NCI-H128 (cell line): ENCODE measurements around the gene TMEM208.

Source experiments
- DNase-seq: peaks from one replicate; lab custom pipeline; 2025; ENCODE audit not compliant: unreplicated experiment; lab: John Stamatoyannopoulos, UW

Gene TMEM208

GRCh38 chr16:67207249-67208091 lies 19.5 kb upstream of the TMEM208 start:
- DNase-seq, result no peak

GRCh38 chr16:67208154-67208896 lies 18.6 kb upstream of the TMEM208 start:
- DNase-seq, result no peak

- DNase-seq, result no peak
These were observed 17.4 kb upstream of the TMEM208 start for GRCh38 chr16:67209565-67209964.

GRCh38 chr16:67210069-67210937 lies 16.6 kb upstream of the TMEM208 start:
- no peak for DNase-seq

DNA sequence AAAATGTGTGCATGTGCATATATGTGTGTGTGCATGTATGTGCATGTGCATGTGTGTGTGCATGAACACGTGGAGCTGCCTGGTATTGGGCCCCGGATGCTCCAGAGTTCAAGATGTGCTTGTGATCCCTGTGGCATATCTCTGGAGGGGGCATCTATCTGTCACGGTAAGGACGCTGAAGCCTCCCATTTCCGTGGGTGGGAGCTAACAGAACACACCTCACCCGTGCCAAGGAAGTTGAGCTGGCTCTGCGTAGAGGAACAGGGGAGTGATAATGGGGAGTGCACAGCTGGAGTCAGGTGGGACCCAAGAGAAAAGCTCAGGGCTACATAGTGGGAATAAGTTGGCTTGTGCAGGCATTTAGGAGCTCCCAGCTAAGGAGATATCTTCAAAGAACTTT lies 15.3 kb upstream of the TMEM208 start:
- no peak for DNase-seq

GRCh38 chr16:67212766-67213165 lies 14.2 kb upstream of the TMEM208 start:
- DNase-seq, result no peak

GRCh38 chr16:67213197-67214019 lies 13.5 kb upstream of the TMEM208 start:
- DNase-seq, result no peak

DNA sequence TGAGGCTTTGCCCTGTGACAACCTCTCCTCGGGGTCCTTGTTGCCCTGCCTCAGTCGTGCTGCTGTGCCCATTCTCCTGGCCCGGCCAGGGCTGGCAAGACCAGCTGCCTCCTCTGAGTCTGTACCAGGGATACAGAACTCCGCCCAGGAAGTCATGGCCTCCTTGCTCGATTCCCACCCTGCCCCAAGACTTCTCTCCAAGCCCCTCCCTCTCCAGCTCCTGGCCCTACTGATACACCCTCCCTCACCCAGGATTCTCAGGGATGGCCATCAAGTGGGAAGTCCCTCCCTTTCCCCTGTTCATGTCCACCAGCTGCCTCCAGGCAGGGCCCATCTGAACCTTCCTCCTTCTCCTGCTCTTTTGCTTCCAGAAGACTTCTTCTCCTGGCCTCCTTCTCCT lies 11.2 kb upstream of the TMEM208 start:
- no peak for DNase-seq

DNA sequence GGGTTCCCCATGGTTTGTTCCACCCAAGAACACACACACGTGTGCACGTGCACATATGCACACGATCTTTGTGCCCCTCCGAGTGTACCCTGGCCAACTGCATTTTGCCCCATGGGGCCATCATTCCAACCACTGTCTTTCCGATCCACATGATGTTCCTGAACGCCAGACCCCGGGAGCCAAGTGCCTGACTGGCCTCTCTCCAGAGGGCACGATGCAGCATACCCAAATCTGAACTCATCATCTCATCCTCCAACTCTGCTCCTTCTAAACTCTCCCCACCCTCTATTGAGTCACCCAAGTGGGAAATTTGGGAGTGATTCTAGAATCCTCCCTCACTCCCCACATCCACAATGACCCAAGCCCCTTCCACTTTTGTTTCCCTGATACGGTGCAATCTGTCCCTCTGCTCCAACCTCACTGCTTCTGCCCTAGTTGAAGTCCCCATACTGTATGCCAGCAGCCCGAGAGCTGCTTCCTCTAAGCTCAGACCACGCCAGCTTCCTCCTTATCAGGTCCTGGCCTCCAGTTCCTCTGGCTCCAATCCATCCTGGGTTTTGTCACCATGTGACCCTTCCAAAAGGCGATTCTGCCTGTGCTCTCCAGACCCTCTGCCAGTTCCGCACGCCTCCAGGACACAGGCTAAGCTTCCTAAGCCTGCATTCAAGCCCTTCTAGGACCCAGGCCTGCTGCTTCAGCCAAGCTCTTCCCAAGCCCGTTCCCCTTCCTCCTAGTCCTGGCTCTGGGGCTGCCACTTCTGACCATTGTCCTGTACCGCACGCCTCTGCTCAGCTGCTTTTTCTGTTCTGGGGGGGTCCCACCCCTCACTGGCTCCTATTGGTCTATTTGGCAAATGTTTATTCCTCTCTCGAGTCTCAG lies 10.1 kb upstream of the TMEM208 start:
- DNase-seq, result no peak

DNA sequence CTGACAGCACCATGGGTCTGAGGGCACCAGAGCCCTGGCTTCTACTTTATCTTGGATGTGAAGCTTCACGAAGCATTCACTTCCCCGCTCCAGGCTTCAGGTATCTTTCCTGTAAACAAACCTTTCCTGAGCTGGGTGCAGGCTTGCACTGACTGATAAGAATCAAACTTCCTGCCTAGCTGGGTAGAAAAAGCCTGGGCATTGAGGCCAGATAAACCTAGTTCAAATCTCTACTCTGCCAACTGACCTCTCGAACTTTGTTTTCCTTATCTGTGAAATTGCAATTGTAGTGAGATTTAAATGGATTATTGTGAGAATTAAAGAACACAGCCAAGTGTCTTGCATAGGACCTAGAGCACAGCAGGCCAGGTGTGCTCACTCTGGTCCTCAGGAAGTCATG lies 2.9 kb upstream of the TMEM208 start:
- DNase-seq, result no peak

GRCh38 chr16:67226295-67226803 lies 581 bp upstream of the TMEM208 start:
- DNase-seq, result no peak

GRCh38 chr16:67227567-67227921 lies 614 bp downstream of the TMEM208 start:
- no peak for DNase-seq

DNA sequence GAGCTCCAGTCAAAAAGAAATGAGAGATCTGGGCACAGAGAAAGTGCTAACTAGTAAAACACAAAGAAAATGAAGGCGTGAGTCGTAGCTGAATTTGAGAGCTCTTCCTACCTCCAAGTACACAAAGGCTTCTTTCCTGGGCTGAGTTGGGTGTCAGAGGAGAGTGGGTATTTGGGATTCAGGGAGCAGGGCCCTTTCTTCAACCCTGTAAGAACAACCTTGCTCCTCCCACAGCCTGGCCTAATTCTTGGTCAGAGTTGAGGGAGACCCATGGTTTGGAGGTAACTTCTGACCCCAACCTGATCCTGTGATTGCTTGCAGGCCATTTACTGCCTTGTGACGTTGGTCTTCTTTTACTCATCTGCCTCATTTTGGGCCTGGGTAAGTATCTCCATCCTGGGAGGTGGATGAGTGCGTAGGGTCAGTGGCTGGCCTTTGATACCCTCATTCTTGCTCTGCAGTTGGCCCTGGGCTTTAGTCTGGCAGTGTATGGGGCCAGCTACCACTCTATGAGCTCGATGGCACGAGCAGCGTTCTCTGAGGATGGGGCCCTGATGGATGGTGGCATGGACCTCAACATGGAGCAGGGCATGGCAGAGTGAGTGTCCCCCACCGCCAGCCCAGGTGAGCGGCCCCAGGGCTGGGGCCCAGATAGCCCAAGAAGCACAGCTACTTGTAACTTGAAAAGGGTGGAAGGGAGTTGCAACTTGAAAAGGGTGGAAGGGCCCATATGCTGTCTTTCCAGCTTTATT lies 1.3 kb downstream of the TMEM208 start:
- DNase-seq, result no peak

GRCh38 chr16:67228905-67229304 lies 2.0 kb downstream of the TMEM208 start:
- no peak for DNase-seq

GRCh38 chr16:67229906-67230808 lies 3.2 kb downstream of the TMEM208 start:
- no peak for DNase-seq

- no peak for DNase-seq
These were observed 4.1 kb downstream of the TMEM208 start for GRCh38 chr16:67230809-67231660.

GRCh38 chr16:67233596-67233995 lies 6.7 kb downstream of the TMEM208 start:
- no peak for DNase-seq
